ENCODE data around the gene RILPL2. TPM values are rescaled to one million over a fixed set of nuclear protein-coding genes. Genes with fewer than 3 reads are reported as not detected.
A peak's percentile ranks its signal among the peaks of the same experiment; 100 is the strongest.

Gene RILPL2
- total and polyA plus RNA-seq, 2 of the 13 experiments (the other 11 are each of a cell fraction or from before 2014, with no cell fraction given): 2.7 to 8.1 TPM

- TF ChIP-seq, protein P1, sequence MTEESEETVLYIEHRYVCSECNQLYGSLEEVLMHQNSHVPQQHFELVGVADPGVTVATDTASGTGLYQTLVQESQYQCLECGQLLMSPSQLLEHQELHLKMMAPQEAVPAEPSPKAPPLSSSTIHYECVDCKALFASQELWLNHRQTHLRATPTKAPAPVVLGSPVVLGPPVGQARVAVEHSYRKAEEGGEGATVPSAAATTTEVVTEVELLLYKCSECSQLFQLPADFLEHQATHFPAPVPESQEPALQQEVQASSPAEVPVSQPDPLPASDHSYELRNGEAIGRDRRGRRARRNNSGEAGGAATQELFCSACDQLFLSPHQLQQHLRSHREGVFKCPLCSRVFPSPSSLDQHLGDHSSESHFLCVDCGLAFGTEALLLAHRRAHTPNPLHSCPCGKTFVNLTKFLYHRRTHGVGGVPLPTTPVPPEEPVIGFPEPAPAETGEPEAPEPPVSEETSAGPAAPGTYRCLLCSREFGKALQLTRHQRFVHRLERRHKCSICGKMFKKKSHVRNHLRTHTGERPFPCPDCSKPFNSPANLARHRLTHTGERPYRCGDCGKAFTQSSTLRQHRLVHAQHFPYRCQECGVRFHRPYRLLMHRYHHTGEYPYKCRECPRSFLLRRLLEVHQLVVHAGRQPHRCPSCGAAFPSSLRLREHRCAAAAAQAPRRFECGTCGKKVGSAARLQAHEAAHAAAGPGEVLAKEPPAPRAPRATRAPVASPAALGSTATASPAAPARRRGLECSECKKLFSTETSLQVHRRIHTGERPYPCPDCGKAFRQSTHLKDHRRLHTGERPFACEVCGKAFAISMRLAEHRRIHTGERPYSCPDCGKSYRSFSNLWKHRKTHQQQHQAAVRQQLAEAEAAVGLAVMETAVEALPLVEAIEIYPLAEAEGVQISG (CRISPR knock-in tag; IDR thresholded peaks at IDR 0.05): peak; percentile 82
- TF ChIP-seq, protein P2, sequence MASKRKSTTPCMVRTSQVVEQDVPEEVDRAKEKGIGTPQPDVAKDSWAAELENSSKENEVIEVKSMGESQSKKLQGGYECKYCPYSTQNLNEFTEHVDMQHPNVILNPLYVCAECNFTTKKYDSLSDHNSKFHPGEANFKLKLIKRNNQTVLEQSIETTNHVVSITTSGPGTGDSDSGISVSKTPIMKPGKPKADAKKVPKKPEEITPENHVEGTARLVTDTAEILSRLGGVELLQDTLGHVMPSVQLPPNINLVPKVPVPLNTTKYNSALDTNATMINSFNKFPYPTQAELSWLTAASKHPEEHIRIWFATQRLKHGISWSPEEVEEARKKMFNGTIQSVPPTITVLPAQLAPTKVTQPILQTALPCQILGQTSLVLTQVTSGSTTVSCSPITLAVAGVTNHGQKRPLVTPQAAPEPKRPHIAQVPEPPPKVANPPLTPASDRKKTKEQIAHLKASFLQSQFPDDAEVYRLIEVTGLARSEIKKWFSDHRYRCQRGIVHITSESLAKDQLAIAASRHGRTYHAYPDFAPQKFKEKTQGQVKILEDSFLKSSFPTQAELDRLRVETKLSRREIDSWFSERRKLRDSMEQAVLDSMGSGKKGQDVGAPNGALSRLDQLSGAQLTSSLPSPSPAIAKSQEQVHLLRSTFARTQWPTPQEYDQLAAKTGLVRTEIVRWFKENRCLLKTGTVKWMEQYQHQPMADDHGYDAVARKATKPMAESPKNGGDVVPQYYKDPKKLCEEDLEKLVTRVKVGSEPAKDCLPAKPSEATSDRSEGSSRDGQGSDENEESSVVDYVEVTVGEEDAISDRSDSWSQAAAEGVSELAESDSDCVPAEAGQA (IDR thresholded peaks at IDR 0.05; ENCODE audit: low read depth): 0 out of 2 replicates have a peak, but pooled peaks have one; percentile 34
- TF ChIP-seq, protein P2 (CRISPR knock-in tag; IDR thresholded peaks at IDR 0.05; ENCODE audit: borderline replicate concordance): 0 out of 2 replicates have a peak, but pooled peaks have one; percentile 43
- TF ChIP-seq ZBTB10 (CRISPR knock-in tag; IDR thresholded peaks at IDR 0.05; ENCODE audit: borderline replicate concordance) (peak; percentile 59; the same call in 1 of the 2 replicates), SMAD3 (CRISPR knock-in tag; IDR thresholded peaks at IDR 0.05) (no peak), KLF9 (CRISPR knock-in tag; IDR thresholded peaks at IDR 0.05; ENCODE audit: low read depth) (no peak), SOX6 (IDR thresholded peaks at IDR 0.05) (no peak), SOX6 (CRISPR knock-in tag; IDR thresholded peaks at IDR 0.05) (peak; percentile 86), FOXP1 (IDR thresholded peaks at IDR 0.05) (no peak), FOXP1 (CRISPR knock-in tag; IDR thresholded peaks at IDR 0.05) (peak; percentile 71), ATF7-NPFF (CRISPR knock-in tag; IDR thresholded peaks at IDR 0.05; ENCODE audit: low read depth) (no peak), MYNN (CRISPR knock-in tag; IDR thresholded peaks at IDR 0.05; ENCODE audit: low read depth) (no peak), ZNF891 (CRISPR knock-in tag; IDR thresholded peaks at IDR 0.05) (no peak), ZNF788 (CRISPR knock-in tag; IDR thresholded peaks at IDR 0.05; ENCODE audit: borderline replicate concordance) (peak; percentile 54; the same call in 1 of the 2 replicates), GPN1 (CRISPR knock-in tag; IDR thresholded peaks at IDR 0.05; ENCODE audit: borderline replicate concordance) (no peak)
- TF ChIP-seq, protein P3, sequence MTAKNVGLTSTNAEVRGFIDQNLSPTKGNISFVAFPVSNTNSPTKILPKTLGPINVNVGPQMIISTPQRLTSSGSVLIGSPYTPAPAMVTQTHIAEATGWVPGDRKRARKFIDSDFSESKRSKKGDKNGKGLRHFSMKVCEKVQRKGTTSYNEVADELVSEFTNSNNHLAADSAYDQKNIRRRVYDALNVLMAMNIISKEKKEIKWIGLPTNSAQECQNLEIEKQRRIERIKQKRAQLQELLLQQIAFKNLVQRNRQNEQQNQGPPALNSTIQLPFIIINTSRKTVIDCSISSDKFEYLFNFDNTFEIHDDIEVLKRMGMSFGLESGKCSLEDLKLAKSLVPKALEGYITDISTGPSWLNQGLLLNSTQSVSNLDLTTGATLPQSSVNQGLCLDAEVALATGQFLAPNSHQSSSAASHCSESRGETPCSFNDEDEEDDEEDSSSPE (CRISPR knock-in tag; IDR thresholded peaks at IDR 0.05): peak; percentile 67
- TF ChIP-seq, protein P4, sequence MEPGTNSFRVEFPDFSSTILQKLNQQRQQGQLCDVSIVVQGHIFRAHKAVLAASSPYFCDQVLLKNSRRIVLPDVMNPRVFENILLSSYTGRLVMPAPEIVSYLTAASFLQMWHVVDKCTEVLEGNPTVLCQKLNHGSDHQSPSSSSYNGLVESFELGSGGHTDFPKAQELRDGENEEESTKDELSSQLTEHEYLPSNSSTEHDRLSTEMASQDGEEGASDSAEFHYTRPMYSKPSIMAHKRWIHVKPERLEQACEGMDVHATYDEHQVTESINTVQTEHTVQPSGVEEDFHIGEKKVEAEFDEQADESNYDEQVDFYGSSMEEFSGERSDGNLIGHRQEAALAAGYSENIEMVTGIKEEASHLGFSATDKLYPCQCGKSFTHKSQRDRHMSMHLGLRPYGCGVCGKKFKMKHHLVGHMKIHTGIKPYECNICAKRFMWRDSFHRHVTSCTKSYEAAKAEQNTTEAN (CRISPR knock-in tag; conservative IDR thresholded peaks at IDR 0.05): peak; percentile 79
Observed at GRCh38 chr12:123472438-123472849, 36.0 kb upstream of the RILPL2 start (continued).

Measured in HepG2 (cell line).